IMR-90 (cell line): Measurements from ENCODE around the gene FASLG. TPM values are rescaled to one million over a fixed set of nuclear protein-coding genes. Genes with fewer than 3 reads are reported as not detected.

Experiments
- ATAC-seq: fragments of 200-7000 bp; cut with Tn5 transposase; 2 replicates; pipeline ENCODE4 v1.9.1; 2020; ENCODE audit warnings: low read depth, mild to moderate bottlenecking, moderate library complexity
- BruUV-seq: library from RNA; stranded (reverse); fragments of 400-500 nt; replicated peaks from 2 replicates; lab custom pipeline; 2021; lab: Mats Ljungman, UMichigan
- CTCF ChIA-PET: fragments of 300-600 bp; formaldehyde crosslinking; extraction: SDS; loops from one replicate; lab custom pipeline; 2021; ENCODE audit warnings: antibody characterized with exemption; lab: Yijun Ruan, JAX
- POLR2A ChIA-PET: fragments of 300-600 bp; sonication (Branson Sonifier 250); formaldehyde crosslinking; loops from one replicate; lab custom pipeline; 2022; ENCODE audit warnings: antibody characterized with exemption; ENCODE audit not compliant: unreplicated experiment; lab: Charles Lee
- DNase-seq: peaks from one replicate; pipeline ENCODE4 v3.0.0; 2013
- H2AFZ ChIP-seq: replicated peaks from 2 replicates; pipeline ENCODE3; 2013; ENCODE audit warnings: low read length, mild to moderate bottlenecking; ENCODE audit not compliant: poor library complexity
- H2AK5ac ChIP-seq: 2 replicates; pipeline ENCODE4 v1.6.1; 2013; ENCODE audit warnings: low read depth, low read length, inconsistent platforms
- H2AK9ac ChIP-seq: replicated peaks from 2 replicates; pipeline ENCODE3; 2013; ENCODE audit warnings: mild to moderate bottlenecking, low read depth, low read length, moderate library complexity; ENCODE audit not compliant: poor library complexity
- H2BK120ac ChIP-seq: 2 replicates; pipeline ENCODE4 v1.6.1; 2013; ENCODE audit warnings: low read depth, low read length, inconsistent platforms
- H2BK15ac ChIP-seq: 3 replicates; pipeline ENCODE4 v1.6.1; 2013; ENCODE audit warnings: low read depth, low read length, inconsistent platforms
- H2BK20ac ChIP-seq: 2 replicates; pipeline ENCODE4 v1.6.1; 2013; ENCODE audit warnings: low read depth, mild to moderate bottlenecking, inconsistent platforms, low read length, moderate library complexity
- H2BK5ac ChIP-seq: 2 replicates; pipeline ENCODE4 v1.6.1; 2013; ENCODE audit warnings: mild to moderate bottlenecking, low read depth, low read length, inconsistent platforms; ENCODE audit not compliant: poor library complexity, severe bottlenecking
- H3K14ac ChIP-seq: replicated peaks from 2 replicates; pipeline ENCODE4 v1.6.1; 2013; ENCODE audit warnings: low read depth, low read length, inconsistent platforms
- H3K18ac ChIP-seq: 2 replicates; pipeline ENCODE4 v1.6.1; 2013; ENCODE audit warnings: low read depth, low read length, control low read depth
- H3K23ac ChIP-seq: 2 replicates; pipeline ENCODE4 v1.6.1; 2013; ENCODE audit warnings: low read depth, low read length, inconsistent platforms
- H3K27ac ChIP-seq: 2 replicates; pipeline ENCODE4 v1.5.1; 2013; ENCODE audit warnings: mild to moderate bottlenecking, control low read depth, low read length; ENCODE audit not compliant: insufficient read depth
- H3K27me3 ChIP-seq: 2 replicates; pipeline ENCODE4 v1.6.1; 2013; ENCODE audit warnings: low read length; ENCODE audit not compliant: control insufficient read depth, insufficient read depth
- H3K36me3 ChIP-seq: 2 replicates; pipeline ENCODE4 v1.6.1; 2013; ENCODE audit warnings: low read length, mixed read lengths; ENCODE audit not compliant: control insufficient read depth, insufficient read depth
- H3K4ac ChIP-seq: 2 replicates; pipeline ENCODE4 v1.6.1; 2013; ENCODE audit warnings: low read depth, low read length, inconsistent platforms
- H3K4me1 ChIP-seq: 2 replicates; pipeline ENCODE4 v1.6.1; 2013; ENCODE audit warnings: low read length, mixed read lengths; ENCODE audit not compliant: control insufficient read depth, insufficient read depth
- H3K4me2 ChIP-seq: 2 replicates; pipeline ENCODE4 v1.6.1; 2013; ENCODE audit warnings: low read depth, mild to moderate bottlenecking, control low read depth, low read length, moderate library complexity
- H3K4me3 ChIP-seq: 2 replicates; pipeline ENCODE4 v1.5.1; 2013; ENCODE audit warnings: low read depth, mild to moderate bottlenecking, control low read depth, low read length, moderate library complexity; ENCODE audit not compliant: insufficient read depth
- H3K56ac ChIP-seq: 2 replicates; pipeline ENCODE4 v1.6.1; 2013; ENCODE audit warnings: low read length, inconsistent platforms; ENCODE audit not compliant: insufficient read depth; ENCODE audit errors: extremely low read depth
- H3K79me1 ChIP-seq, 2 experiments: 2 replicates each; pipeline ENCODE4 v1.6.1; 2013; ENCODE audit warnings: low read length in 2 of 2, inconsistent platforms in 1 of 2, low read depth in 1 of 2
- H3K9ac ChIP-seq: 2 replicates; pipeline ENCODE4 v1.6.1; 2013; ENCODE audit warnings: low read depth, low read length, control low read depth
- H3K9me1 ChIP-seq: 2 replicates; pipeline ENCODE4 v1.6.1; 2013; ENCODE audit warnings: low read length, inconsistent platforms; ENCODE audit not compliant: insufficient read depth
- H3K9me3 ChIP-seq: 2 replicates; pipeline ENCODE4 v1.6.1; 2013; ENCODE audit warnings: low read length; ENCODE audit not compliant: control insufficient read depth, insufficient read depth
- H4K20me1 ChIP-seq: 2 replicates; pipeline ENCODE4 v1.6.1; 2013; ENCODE audit warnings: low read length, inconsistent platforms; ENCODE audit not compliant: insufficient read depth
- H4K5ac ChIP-seq: 2 replicates; pipeline ENCODE4 v1.6.1; 2013; ENCODE audit warnings: mild to moderate bottlenecking, low read depth, low read length, control low read depth
- H4K8ac ChIP-seq, 2 experiments: 2 replicates each; pipeline ENCODE4 v1.6.1; 2013; ENCODE audit warnings: low read depth in 2 of 2, low read length in 2 of 2, control low read depth in 1 of 2, inconsistent platforms in 1 of 2
- H4K91ac ChIP-seq: 2 replicates; pipeline ENCODE4 v1.6.1; 2013; ENCODE audit warnings: low read depth, low read length, inconsistent platforms; ENCODE audit not compliant: insufficient read depth
- CEBPB ChIP-seq: IDR thresholded peaks from 2 replicates; pipeline ENCODE4 v1.6.1; 2012; ENCODE audit warnings: low read depth, low read length, improper control_type of control experiment
- CHD1 ChIP-seq: IDR thresholded peaks from 2 replicates; pipeline ENCODE4 v1.6.1; 2012; ENCODE audit warnings: low read depth, low read length, improper control_type of control experiment
- ELK1 ChIP-seq: fragments of 150-350 bp; IDR thresholded peaks from 2 replicates; pipeline ENCODE4 v1.6.1; 2016; ENCODE audit warnings: low read depth, mild to moderate bottlenecking, low read length, moderate library complexity, borderline replicate concordance
- FOS ChIP-seq: fragments of 150-350 bp; IDR thresholded peaks from 2 replicates; pipeline ENCODE4 v1.6.1; 2016; ENCODE audit warnings: low read depth, low read length
- MAFK ChIP-seq: IDR thresholded peaks from 2 replicates; pipeline ENCODE4 v1.6.1; 2012; ENCODE audit warnings: low read depth, low read length, improper control_type of control experiment
- MXI1 ChIP-seq: IDR thresholded peaks from 2 replicates; pipeline ENCODE4 v1.6.1; 2012; ENCODE audit warnings: low read depth, mild to moderate bottlenecking, low read length, moderate library complexity, borderline replicate concordance
- NFE2L2 ChIP-seq: fragments of 150-350 bp; IDR thresholded peaks from 2 replicates; pipeline ENCODE4 v1.6.1; 2016; ENCODE audit warnings: low read depth, mild to moderate bottlenecking, low read length
- POLR2A ChIP-seq: IDR thresholded peaks from 2 replicates; pipeline ENCODE4 v1.6.1; 2012; ENCODE audit warnings: mild to moderate bottlenecking, low read depth, low read length
- RAD21 ChIP-seq: IDR thresholded peaks from 2 replicates; pipeline ENCODE4 v1.6.1; 2012; ENCODE audit warnings: low read length, improper control_type of control experiment
- RCOR1 ChIP-seq: IDR thresholded peaks from 2 replicates; pipeline ENCODE4 v1.6.1; 2012; ENCODE audit warnings: mild to moderate bottlenecking, low read length, improper control_type of control experiment; ENCODE audit not compliant: insufficient replicate concordance
- RFX5 ChIP-seq: IDR thresholded peaks from 2 replicates; pipeline ENCODE4 v1.8.0; 2012; ENCODE audit warnings: low read depth, mild to moderate bottlenecking, low read length, moderate library complexity
- SMC3 ChIP-seq: fragments of 150-350 bp; IDR thresholded peaks from 2 replicates; pipeline ENCODE4 v1.6.1; 2016; ENCODE audit warnings: low read depth, mild to moderate bottlenecking, antibody characterized with exemption, low read length, moderate library complexity
- USF2 ChIP-seq: fragments of 150-350 bp; IDR thresholded peaks from 2 replicates; pipeline ENCODE4 v1.6.1; 2017; ENCODE audit warnings: mild to moderate bottlenecking, antibody characterized with exemption, low read length, low read depth
- WGBS, 2 experiments: methylation state at CpG; one replicate each; pipeline versions ENCODE4 v1.1.5 to v1.1.7; 2013; ENCODE audit warnings: missing lambda C conversion rate in 2 of 2; ENCODE audit not compliant: insufficient read length in 1 of 2; ENCODE audit errors: extremely low coverage in 2 of 2; 5-methylcytosine and 5-hydroxymethylcytosine counted together
- dilution Hi-C: fragments of 300-500 bp; cut with HindIII; formaldehyde crosslinking; loops from one replicate; pipeline ENCODE4 v1.14.3; 2018; ENCODE audit warnings: low sequenced_read_pairs; ENCODE audit not compliant: unreplicated experiment
- in situ Hi-C: fragments of 300-500 bp; cut with MboI; formaldehyde crosslinking; loops from 3 replicates; pipeline ENCODE4 v1.14.3; 2019; ENCODE audit warnings: low sequenced_read_pairs, inconsistent platforms, mixed read lengths
- intact Hi-C: fragments of 100-400 bp; cut with micrococcal nuclease; formaldehyde crosslinking; loops from 2 replicates; pipeline ENCODE4 v1.10.0; 2022
- polyA plus RNA-seq, 3 experiments: library from polyadenylated mRNA; depleted of rRNA; stranded (reverse); fragments of >200 nt; gene quantifications; 2 replicates each; pipeline ENCODE4 v1.2.3, GENCODE V29; 2012; ENCODE audit warnings: low replicate concordance in 1 of 3
- total RNA-seq: library from RNA; depleted of rRNA; stranded (reverse); fragments of >200 nt; gene quantifications from 2 replicates; pipeline ENCODE4 v1.2.3, GENCODE V29; 2012
- TF ChIP-seq, protein P1 (sequence below): conservative IDR thresholded peaks from 2 replicates; pipeline ENCODE4 v1.5.1; 2012; ENCODE audit warnings: mild to moderate bottlenecking, low read depth, low read length, improper control_type of control experiment

The FASLG gene
- total and polyA plus RNA-seq, 2 of the 4 experiments (the other 2 are of a cell fraction): 0.14 to 0.18 TPM

DNA sequence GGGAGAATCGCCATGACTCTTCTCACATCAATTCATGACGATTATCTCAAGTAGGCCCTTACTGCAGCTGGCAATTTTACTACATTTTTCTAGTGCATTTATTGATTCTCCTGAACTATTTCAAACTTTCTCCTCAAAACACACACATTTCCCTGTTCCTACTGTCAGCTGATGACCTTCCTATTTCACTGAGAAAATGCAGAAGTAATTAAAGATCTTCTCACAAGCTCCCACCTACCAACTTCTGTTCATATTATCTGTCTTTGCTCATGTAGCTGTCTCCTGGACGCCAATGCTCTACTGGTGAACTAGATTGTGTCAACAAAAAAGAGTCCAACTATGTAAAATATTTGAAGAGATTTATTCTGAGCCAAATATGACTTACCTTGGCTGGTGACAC, 36.4 kb upstream of the FASLG start:
- H3K9me1 ChIP-seq: no peaks in the 10 kb centered on the region
- dilution Hi-C loops: no loop called here
- H3K9ac ChIP-seq: no peak overlapping the region
- H2BK15ac ChIP-seq: no peak overlapping the region
- no peaks in the 10 kb centered on the region for H3K4me1 ChIP-seq
- no peak overlapping the region for H4K5ac ChIP-seq
- intact Hi-C loops: no loop called here
- no peak overlapping the region for H2BK120ac ChIP-seq
- no peak overlapping the region for H2AFZ ChIP-seq
- H2BK20ac ChIP-seq: no peak overlapping the region
- H3K79me1 ChIP-seq: no peaks in the 10 kb centered on the region
- no peak overlapping the region for H3K4ac ChIP-seq
- H4K8ac ChIP-seq: no peak overlapping the region
- ATAC-seq (no peak), DNase-seq (no peak)
- BruUV-seq: no TSS peak
- H2AK9ac ChIP-seq: no peak overlapping the region
- H3K27ac ChIP-seq: no peak overlapping the region
- 60% methylated on average over 2 of the region's 3 CpGs; no CpG with 5 or more reads in 1 of the 2 experiments for WGBS, 2 experiments
- no peaks in the 10 kb centered on the region for H3K27me3 ChIP-seq
- H3K23ac ChIP-seq: no peak overlapping the region
- H3K4me3 ChIP-seq: no peak overlapping the region
- no peak overlapping the region for H4K91ac ChIP-seq
- CTCF ChIA-PET: interaction anchor here (1.3 to 1.6 kb wide), 2 partner anchors 12 to 15 kb away, joined by 3 to 6 read pairs; no protein-coding TSS in a partner anchor
- no peak overlapping the region for H3K18ac ChIP-seq
- H3K36me3 ChIP-seq: no peaks in the 10 kb centered on the region
- H2BK5ac ChIP-seq: no peak overlapping the region
- POLR2A ChIA-PET: no interaction called here
- H3K9me3 ChIP-seq: peaks cover 13% of the 10 kb centered on the region
- no peak overlapping the region for H3K14ac ChIP-seq
- H3K56ac ChIP-seq: no peak overlapping the region
- no peak overlapping the region for H3K4me2 ChIP-seq
- TF ChIP-seq USF2 (no peak), NFE2L2 (no peak), CHD1 (no peak), RFX5 (no peak), POLR2A (no peak), RAD21 (no peak), MAFK (no peak), RCOR1 (no peak), SMC3 (no peak), CEBPB (no peak), ELK1 (no peak), MXI1 (no peak), FOS (no peak)
- TF ChIP-seq, protein P1, sequence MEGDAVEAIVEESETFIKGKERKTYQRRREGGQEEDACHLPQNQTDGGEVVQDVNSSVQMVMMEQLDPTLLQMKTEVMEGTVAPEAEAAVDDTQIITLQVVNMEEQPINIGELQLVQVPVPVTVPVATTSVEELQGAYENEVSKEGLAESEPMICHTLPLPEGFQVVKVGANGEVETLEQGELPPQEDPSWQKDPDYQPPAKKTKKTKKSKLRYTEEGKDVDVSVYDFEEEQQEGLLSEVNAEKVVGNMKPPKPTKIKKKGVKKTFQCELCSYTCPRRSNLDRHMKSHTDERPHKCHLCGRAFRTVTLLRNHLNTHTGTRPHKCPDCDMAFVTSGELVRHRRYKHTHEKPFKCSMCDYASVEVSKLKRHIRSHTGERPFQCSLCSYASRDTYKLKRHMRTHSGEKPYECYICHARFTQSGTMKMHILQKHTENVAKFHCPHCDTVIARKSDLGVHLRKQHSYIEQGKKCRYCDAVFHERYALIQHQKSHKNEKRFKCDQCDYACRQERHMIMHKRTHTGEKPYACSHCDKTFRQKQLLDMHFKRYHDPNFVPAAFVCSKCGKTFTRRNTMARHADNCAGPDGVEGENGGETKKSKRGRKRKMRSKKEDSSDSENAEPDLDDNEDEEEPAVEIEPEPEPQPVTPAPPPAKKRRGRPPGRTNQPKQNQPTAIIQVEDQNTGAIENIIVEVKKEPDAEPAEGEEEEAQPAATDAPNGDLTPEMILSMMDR: no peak
- in situ Hi-C loops: no loop called here
- H2AK5ac ChIP-seq: no peak overlapping the region
- no peaks in the 10 kb centered on the region for H4K20me1 ChIP-seq
